ENCODE data around the gene ALK.

- TF ChIP-seq CTCF (IDR thresholded peaks at IDR 0.05): no peak
- TF ChIP-seq POLR2AphosphoS5 (IDR thresholded peaks at IDR 0.05): no peak
Observed at GRCh38 chr2:29452036-29452435, 469.4 kb downstream of the ALK start.

All from sigmoid colon (tissue), 4 donors.